ENCODE data around the gene ADH4.

ADH4 gene

DNA sequence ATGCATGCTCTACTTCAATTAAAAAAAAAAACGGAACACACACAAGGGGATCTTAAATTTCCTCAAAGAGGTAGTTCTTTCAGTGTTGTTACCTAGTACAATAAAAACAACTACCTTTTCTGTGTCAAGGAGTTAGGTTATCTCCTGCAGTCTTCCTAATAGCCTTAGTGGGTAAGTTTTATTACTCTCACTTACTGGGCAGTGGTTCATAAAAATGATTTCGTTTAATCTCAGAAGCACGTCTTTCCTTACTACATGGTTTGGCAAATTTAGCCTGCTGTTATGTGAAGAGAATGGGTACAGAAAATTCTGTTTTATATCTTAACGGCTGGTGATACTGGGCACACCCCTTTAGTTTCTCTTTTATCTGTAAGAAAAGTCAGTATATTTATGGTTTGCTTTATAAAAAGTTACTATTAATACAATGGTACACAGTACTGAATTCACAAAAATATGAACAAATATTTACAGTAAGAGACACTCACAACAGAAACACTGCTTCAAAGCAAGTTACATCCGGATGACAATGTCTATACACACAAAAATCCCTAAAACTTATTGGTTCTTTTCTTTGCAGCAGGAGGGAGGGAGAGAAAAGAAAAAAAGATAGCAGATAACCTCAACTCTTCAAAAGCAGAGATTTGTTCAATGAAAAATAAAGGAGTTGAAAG is 64.3 kb downstream of the ADH4 start:
- Mint-ChIP-seq H3K9me3 (no peaks in the 10 kb centered on the region), H3K27ac (no peak overlapping the region), H3K4me3 (no peak overlapping the region), H3K4me1 (peaks cover 4% of the 10 kb centered on the region), H3K27me3 (ENCODE audit: low read depth) (no peaks in the 10 kb centered on the region), H3K36me3 (ENCODE audit: low read depth) (peaks cover 86% of the 10 kb centered on the region)
- TF ChIP-seq, protein P1, sequence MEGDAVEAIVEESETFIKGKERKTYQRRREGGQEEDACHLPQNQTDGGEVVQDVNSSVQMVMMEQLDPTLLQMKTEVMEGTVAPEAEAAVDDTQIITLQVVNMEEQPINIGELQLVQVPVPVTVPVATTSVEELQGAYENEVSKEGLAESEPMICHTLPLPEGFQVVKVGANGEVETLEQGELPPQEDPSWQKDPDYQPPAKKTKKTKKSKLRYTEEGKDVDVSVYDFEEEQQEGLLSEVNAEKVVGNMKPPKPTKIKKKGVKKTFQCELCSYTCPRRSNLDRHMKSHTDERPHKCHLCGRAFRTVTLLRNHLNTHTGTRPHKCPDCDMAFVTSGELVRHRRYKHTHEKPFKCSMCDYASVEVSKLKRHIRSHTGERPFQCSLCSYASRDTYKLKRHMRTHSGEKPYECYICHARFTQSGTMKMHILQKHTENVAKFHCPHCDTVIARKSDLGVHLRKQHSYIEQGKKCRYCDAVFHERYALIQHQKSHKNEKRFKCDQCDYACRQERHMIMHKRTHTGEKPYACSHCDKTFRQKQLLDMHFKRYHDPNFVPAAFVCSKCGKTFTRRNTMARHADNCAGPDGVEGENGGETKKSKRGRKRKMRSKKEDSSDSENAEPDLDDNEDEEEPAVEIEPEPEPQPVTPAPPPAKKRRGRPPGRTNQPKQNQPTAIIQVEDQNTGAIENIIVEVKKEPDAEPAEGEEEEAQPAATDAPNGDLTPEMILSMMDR (IDR thresholded peaks at IDR 0.05; ENCODE audit: unreplicated experiment in 3 of 3) = no peak

- Mint-ChIP-seq H3K4me3 (no peak overlapping the region), H3K27me3 (ENCODE audit: low read depth) (no peaks in the 10 kb centered on the region), H3K36me3 (ENCODE audit: low read depth) (peaks cover 87% of the 10 kb centered on the region), H3K9me3 (no peaks in the 10 kb centered on the region), H3K27ac (no peak overlapping the region), H3K4me1 (peaks cover 4% of the 10 kb centered on the region)
- TF ChIP-seq, protein P1 (IDR thresholded peaks at IDR 0.05; ENCODE audit: unreplicated experiment in 3 of 3) = no peak
Measured at GRCh38 chr4:99078931-99079624, 65.0 kb downstream of the ADH4 start.

DNA sequence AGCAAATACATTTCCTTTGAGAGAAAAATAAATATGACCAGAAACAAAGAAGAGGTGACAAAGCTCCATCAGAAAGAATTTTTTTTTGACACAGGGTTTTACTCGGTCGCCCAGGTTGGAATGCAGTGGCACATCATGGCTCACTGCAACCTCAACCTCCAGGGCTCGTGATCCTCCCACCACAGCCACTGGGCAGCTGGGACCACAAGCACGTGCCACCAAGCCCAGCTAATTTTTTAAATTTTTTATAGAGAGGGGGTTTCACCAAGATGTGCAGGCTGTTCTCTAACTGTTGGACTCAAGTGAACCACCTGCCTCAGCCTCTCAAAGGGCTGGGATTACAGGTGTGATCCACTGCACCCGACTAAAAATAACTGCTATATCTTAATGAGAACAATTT is 65.8 kb downstream of the ADH4 start:
- H3K9me3 Mint-ChIP-seq = no peaks in the 10 kb centered on the region
- H3K27me3 Mint-ChIP-seq (ENCODE audit: low read depth) = no peaks in the 10 kb centered on the region
- peaks cover 4% of the 10 kb centered on the region for H3K4me1 Mint-ChIP-seq
- no peak overlapping the region for H3K27ac Mint-ChIP-seq
- H3K4me3 Mint-ChIP-seq = no peak overlapping the region
- peaks cover 87% of the 10 kb centered on the region for H3K36me3 Mint-ChIP-seq (ENCODE audit: low read depth)
- TF ChIP-seq, protein P1 (IDR thresholded peaks at IDR 0.05; ENCODE audit: unreplicated experiment in 3 of 3) = no peak

DNA sequence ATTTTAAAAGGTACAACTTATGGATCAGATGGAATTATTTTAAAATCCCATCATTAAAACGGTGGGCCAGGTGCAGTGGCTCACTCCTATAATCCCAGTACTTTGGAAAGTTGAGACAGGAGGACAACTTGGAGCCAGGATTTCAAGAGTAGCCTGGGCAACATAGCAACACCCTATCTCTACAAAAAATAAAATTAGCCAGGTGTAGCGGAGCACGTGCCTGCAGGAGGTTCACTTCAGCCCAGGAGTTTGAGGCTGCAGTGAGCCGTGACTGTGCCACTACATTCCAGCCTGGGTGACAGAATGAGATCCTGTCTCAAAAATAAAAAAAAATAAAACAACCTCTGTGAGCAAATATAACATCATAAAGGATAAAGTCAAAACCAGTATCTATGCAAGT is 66.9 kb downstream of the ADH4 start:
- Mint-ChIP-seq H3K4me1 (peaks cover 4% of the 10 kb centered on the region), H3K9me3 (no peaks in the 10 kb centered on the region), H3K27ac (peak overlapping the region in 2 of 3 experiments; percentile 24 to 57), H3K4me3 (no peak overlapping the region), H3K27me3 (ENCODE audit: low read depth) (no peaks in the 10 kb centered on the region), H3K36me3 (ENCODE audit: low read depth) (peaks cover 85% of the 10 kb centered on the region)
- TF ChIP-seq, protein P1 (IDR thresholded peaks at IDR 0.05; ENCODE audit: unreplicated experiment in 3 of 3) = no peak

GRCh38 chr4:99076292-99076976 is 67.7 kb downstream of the ADH4 start:
- H3K4me3 Mint-ChIP-seq = no peak overlapping the region
- peaks cover 87% of the 10 kb centered on the region for H3K36me3 Mint-ChIP-seq (ENCODE audit: low read depth)
- TF ChIP-seq, protein P1 (IDR thresholded peaks at IDR 0.05; ENCODE audit: unreplicated experiment in 3 of 3) = no peak
- no peaks in the 10 kb centered on the region for H3K4me1 Mint-ChIP-seq
- no peaks in the 10 kb centered on the region for H3K27me3 Mint-ChIP-seq (ENCODE audit: low read depth)
- H3K9me3 Mint-ChIP-seq = no peaks in the 10 kb centered on the region
- no peak overlapping the region for H3K27ac Mint-ChIP-seq
